GM06990 (cell line): ENCODE measurements around the gene PLAU.

Source experiments
- DNase-seq: peaks from one replicate; pipeline ENCODE4 v3.0.0-alpha.2; 2011; ENCODE audit not compliant: insufficient read length; ENCODE audit errors: extremely low read depth
- H3K27me3 ChIP-seq: replicated peaks from 2 replicates; pipeline ENCODE4 v1.6.0; 2011; ENCODE audit warnings: low read length; ENCODE audit not compliant: control insufficient read depth, insufficient read depth
- H3K36me3 ChIP-seq: 2 replicates; pipeline ENCODE4 v1.5.1; 2011; ENCODE audit warnings: low read length; ENCODE audit not compliant: control insufficient read depth, insufficient read depth
- H3K4me3 ChIP-seq: replicated peaks from 2 replicates; pipeline ENCODE4 v1.5.1; 2011; ENCODE audit warnings: low read depth, mild to moderate bottlenecking, control low read depth, low read length
- CTCF ChIP-seq: IDR thresholded peaks from 2 replicates; pipeline ENCODE4 v1.5.1; 2011; ENCODE audit warnings: low read length, control low read depth, mild to moderate bottlenecking, inconsistent platforms; ENCODE audit not compliant: insufficient read depth, poor library complexity, severe bottlenecking

The PLAU gene

GRCh38 chr10:73946253-73947145 is 35.6 kb downstream of the PLAU start:
- no peaks in the 10 kb centered on the region for H3K36me3 ChIP-seq
- no peak for TF ChIP-seq CTCF
- H3K27me3 ChIP-seq: no peaks in the 10 kb centered on the region
- no peak overlapping the region for H3K4me3 ChIP-seq
- DNase-seq: no peak

- Histone ChIP-seq H3K4me3 (no peak overlapping the region), H3K36me3 (no peaks in the 10 kb centered on the region), H3K27me3 (no peaks in the 10 kb centered on the region)
- no peak for DNase-seq
- no peak for TF ChIP-seq CTCF
Measured at GRCh38 chr10:73948947-73949633, 38.2 kb downstream of the PLAU start.

GRCh38 chr10:73950155-73950948 is 39.4 kb downstream of the PLAU start:
- TF ChIP-seq CTCF: no peak
- H3K4me3 ChIP-seq: no peak overlapping the region
- H3K36me3 ChIP-seq: no peaks in the 10 kb centered on the region
- DNase-seq: no peak
- no peaks in the 10 kb centered on the region for H3K27me3 ChIP-seq

- DNase-seq: no peak
- no peak for TF ChIP-seq CTCF
- H3K4me3 ChIP-seq: no peak overlapping the region
- H3K36me3 ChIP-seq: no peaks in the 10 kb centered on the region
- H3K27me3 ChIP-seq: no peaks in the 10 kb centered on the region
Measured at GRCh38 chr10:73953665-73954064, 42.7 kb downstream of the PLAU start.

GRCh38 chr10:73954737-73955136 is 43.8 kb downstream of the PLAU start:
- no peak for DNase-seq
- Histone ChIP-seq H3K36me3 (no peaks in the 10 kb centered on the region), H3K27me3 (no peaks in the 10 kb centered on the region), H3K4me3 (no peak overlapping the region)
- no peak for TF ChIP-seq CTCF
